H9 (cell line): ENCODE results near the gene CDC42. TPM values are rescaled to one million over a fixed set of nuclear protein-coding genes. Genes with fewer than 3 reads are reported as not detected.

Experiments
- DNase-seq: peaks from one replicate; pipeline ENCODE4 v3.0.0-alpha.2; 2017
- H2AFZ ChIP-seq: one replicate; pipeline ENCODE4 v1.6.1; 2013; ENCODE audit warnings: mild to moderate bottlenecking, low read length, control low read depth, moderate library complexity
- H2AK5ac ChIP-seq: 2 replicates; pipeline ENCODE4 v1.6.1; 2013; ENCODE audit warnings: low read length, control low read depth, mixed read lengths; ENCODE audit not compliant: insufficient read length
- H2BK120ac ChIP-seq: one replicate; pipeline ENCODE4 v1.6.1; 2013; ENCODE audit warnings: low read depth, mild to moderate bottlenecking, low read length, control low read depth, inconsistent platforms; ENCODE audit not compliant: poor library complexity, severe bottlenecking
- H2BK12ac ChIP-seq: 2 replicates; pipeline ENCODE4 v1.6.1; 2013; ENCODE audit warnings: low read length, control low read depth, mixed read lengths, low read depth; ENCODE audit not compliant: insufficient read length
- H2BK15ac ChIP-seq: 2 replicates; pipeline ENCODE4 v1.6.1; 2013; ENCODE audit warnings: low read depth, low read length, control low read depth
- H2BK20ac ChIP-seq: one replicate; pipeline ENCODE4 v1.6.1; 2013; ENCODE audit warnings: low read depth, mild to moderate bottlenecking, low read length, control low read depth, inconsistent platforms; ENCODE audit not compliant: poor library complexity, severe bottlenecking
- H2BK5ac ChIP-seq: 2 replicates; pipeline ENCODE4 v1.6.1; 2013; ENCODE audit warnings: low read length, control low read depth, mixed read lengths; ENCODE audit not compliant: insufficient read length
- H3K14ac ChIP-seq: 2 replicates; pipeline ENCODE4 v1.6.1; 2013; ENCODE audit warnings: low read length, control low read depth; ENCODE audit not compliant: insufficient read depth
- H3K18ac ChIP-seq: 2 replicates; pipeline ENCODE4 v1.6.1; 2013; ENCODE audit warnings: low read depth, mild to moderate bottlenecking, mixed read lengths, low read length, control low read depth; ENCODE audit not compliant: insufficient read length
- H3K23ac ChIP-seq: 2 replicates; pipeline ENCODE4 v1.6.1; 2013; ENCODE audit warnings: low read length, control low read depth, mixed read lengths, low read depth; ENCODE audit not compliant: insufficient read length
- H3K23me2 ChIP-seq: 2 replicates; pipeline ENCODE4 v1.6.1; 2013; ENCODE audit warnings: low read depth, mild to moderate bottlenecking, mixed read lengths, low read length, control low read depth; ENCODE audit not compliant: insufficient read length, poor library complexity, severe bottlenecking
- H3K27ac ChIP-seq: 2 replicates; pipeline ENCODE4 v1.5.1; 2013; ENCODE audit warnings: low read length, control low read depth, mixed read lengths, low read depth; ENCODE audit not compliant: insufficient read length
- H3K27me3 ChIP-seq: 2 replicates; pipeline ENCODE4 v1.6.1; 2013; ENCODE audit warnings: low read length, control low read depth, inconsistent platforms; ENCODE audit not compliant: insufficient read depth
- H3K4ac ChIP-seq: 2 replicates; pipeline ENCODE4 v1.6.1; 2013; ENCODE audit warnings: low read depth, mild to moderate bottlenecking, control low read depth, inconsistent platforms, low read length, moderate library complexity
- H3K4me1 ChIP-seq: 2 replicates; pipeline ENCODE4 v1.6.1; 2013; ENCODE audit warnings: low read length, control low read depth, inconsistent platforms; ENCODE audit not compliant: insufficient read depth
- H3K4me2 ChIP-seq: 2 replicates; pipeline ENCODE4 v1.6.1; 2013; ENCODE audit warnings: low read length, control low read depth, mixed read lengths; ENCODE audit not compliant: insufficient read length, insufficient read depth
- H3K56ac ChIP-seq: 2 replicates; pipeline ENCODE4 v1.6.1; 2013; ENCODE audit warnings: low read depth, mild to moderate bottlenecking, mixed read lengths, low read length, control low read depth; ENCODE audit not compliant: insufficient read length
- H3K79me1 ChIP-seq: 2 replicates; pipeline ENCODE4 v1.6.1; 2013; ENCODE audit warnings: low read depth, mild to moderate bottlenecking, moderate library complexity, low read length, control low read depth, inconsistent platforms; ENCODE audit not compliant: insufficient read depth, poor library complexity, severe bottlenecking
- H3K79me2 ChIP-seq: 2 replicates; pipeline ENCODE4 v1.6.1; 2013; ENCODE audit warnings: low read length, control low read depth, inconsistent platforms; ENCODE audit not compliant: insufficient read depth
- H3K9ac ChIP-seq: 2 replicates; pipeline ENCODE4 v1.6.1; 2013; ENCODE audit warnings: low read length, control low read depth, mixed read lengths; ENCODE audit not compliant: insufficient read length; ENCODE audit errors: extremely low read depth
- H3K9me3 ChIP-seq: one replicate; pipeline ENCODE4 v1.6.1; 2013; ENCODE audit warnings: low read depth, low read length, inconsistent platforms; ENCODE audit not compliant: control insufficient read depth
- H3T11ph ChIP-seq: one replicate; pipeline ENCODE4 v1.6.1; 2013; ENCODE audit warnings: mild to moderate bottlenecking, low read length, control low read depth, inconsistent platforms
- H4K20me1 ChIP-seq: one replicate; pipeline ENCODE4 v1.6.1; 2013; ENCODE audit not compliant: control insufficient read depth, insufficient read length, insufficient read depth
- H4K5ac ChIP-seq: 2 replicates; pipeline ENCODE4 v1.6.1; 2013; ENCODE audit warnings: low read depth, mild to moderate bottlenecking, mixed read lengths, low read length, control low read depth; ENCODE audit not compliant: insufficient read length
- H4K8ac ChIP-seq: replicated peaks from 2 replicates; pipeline ENCODE4 v1.6.1; 2013; ENCODE audit warnings: low read length, control low read depth, mixed read lengths, low read depth; ENCODE audit not compliant: insufficient read length
- H4K91ac ChIP-seq: 2 replicates; pipeline ENCODE4 v1.6.1; 2013; ENCODE audit warnings: low read depth, mild to moderate bottlenecking, moderate library complexity, mixed read lengths, low read length, control low read depth; ENCODE audit not compliant: insufficient read length
- H3K27ac Mint-ChIP-seq, 3 experiments: 2 replicates in 2 of 3; 3 replicates in 1 of 3; pipeline ENCODE4 v1.8.0; 2020 to 2021; ENCODE audit warnings: mixed read lengths in 3 of 3, mild to moderate bottlenecking in 1 of 3, moderate library complexity in 1 of 3
- H3K27me3 Mint-ChIP-seq: 2 replicates; pipeline ENCODE4 v1.8.0; 2021; ENCODE audit warnings: low read depth, mild to moderate bottlenecking, moderate library complexity, mixed read lengths
- H3K36me3 Mint-ChIP-seq, 3 experiments: 2 replicates in 2 of 3; 3 replicates in 1 of 3; pipeline ENCODE4 v1.8.0; 2020 to 2021; ENCODE audit warnings: low read depth in 3 of 3, mixed read lengths in 3 of 3; ENCODE audit not compliant: insufficient read depth in 1 of 3
- H3K4me1 Mint-ChIP-seq, 2 experiments: 2 replicates each; pipeline ENCODE4 v1.8.0; 2020; ENCODE audit warnings: mixed read lengths in 2 of 2
- H3K4me3 Mint-ChIP-seq, 2 experiments: 2 replicates in 1 of 2; 3 replicates in 1 of 2; pipeline ENCODE4 v1.8.0; 2020 to 2021; ENCODE audit warnings: mild to moderate bottlenecking in 2 of 2, mixed read lengths in 2 of 2, moderate library complexity in 1 of 2
- H3K9me3 Mint-ChIP-seq, 2 experiments: 2 replicates in 1 of 2; 3 replicates in 1 of 2; pipeline ENCODE4 v1.8.0; 2020; ENCODE audit warnings: mild to moderate bottlenecking in 2 of 2, mixed read lengths in 2 of 2, moderate library complexity in 1 of 2
- CTCF ChIP-seq: fragments of 200-600 bp; sonication (generic); conservative IDR thresholded peaks from 3 replicates; pipeline ENCODE4 v1.8.0; 2021; ENCODE audit warnings: antibody characterized with exemption, mild to moderate bottlenecking
- WGBS: extraction: QIAGEN DNeasy Blood & Tissue Kit; methylation state at CpG from one replicate; pipeline ENCODE4 v1.1.7; 2013; ENCODE audit warnings: missing lambda C conversion rate, low lambda C conversion rate, mixed read lengths; ENCODE audit not compliant: insufficient read length; ENCODE audit errors: extremely low coverage; 5-methylcytosine and 5-hydroxymethylcytosine counted together
- total RNA-seq: library from RNA; stranded (reverse); gene quantifications from 2 replicates; pipeline ENCODE4 v1.2.1, GENCODE V29; 2021

Gene CDC42
- total RNA-seq, 1 experiment from 2014 or later, result 197 TPM

DNA sequence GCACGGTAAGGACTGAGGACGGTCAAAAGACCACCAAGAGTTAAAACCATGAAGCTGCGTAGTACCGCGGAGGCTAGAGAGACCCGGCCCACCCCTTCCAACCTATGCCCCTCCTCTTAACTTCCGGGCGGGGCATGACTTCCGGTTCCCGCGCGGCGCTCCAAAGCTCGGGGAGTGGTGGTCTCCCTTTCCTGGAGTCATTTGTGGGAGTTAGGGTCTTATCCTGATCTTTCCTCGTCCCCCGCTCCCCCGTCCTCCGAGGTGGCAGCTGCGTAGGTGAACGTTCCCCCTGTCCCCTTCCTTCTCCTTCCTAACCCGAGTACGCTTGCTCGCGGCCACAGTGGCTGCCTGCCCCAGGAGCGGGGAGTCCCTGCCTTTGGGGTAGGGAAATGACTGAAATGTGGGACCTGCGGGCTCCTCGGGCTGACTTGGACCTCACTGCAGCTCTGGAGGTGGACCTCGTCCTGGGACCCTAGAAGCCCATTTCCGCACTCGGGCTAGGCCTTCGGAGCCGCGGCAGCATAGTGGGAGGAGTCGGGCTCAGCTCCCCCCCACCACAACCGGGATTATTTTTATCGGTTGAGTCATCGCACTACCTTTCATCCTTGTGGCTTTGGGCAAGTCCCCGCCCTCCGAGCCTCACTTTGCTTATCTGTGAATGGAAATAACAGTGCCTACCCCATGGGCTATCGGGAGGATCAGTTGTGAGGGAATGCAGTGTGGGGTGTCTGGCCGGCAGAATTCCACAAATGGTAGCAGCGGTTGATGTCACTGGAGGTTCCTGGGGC, 26.9 kb upstream of the CDC42 start:
- no peaks in the 10 kb centered on the region for H3K27me3 ChIP-seq
- H3K23me2 ChIP-seq, result peaks cover 5% of the 10 kb centered on the region
- no peak overlapping the region; the same call in 1 of the 2 replicates for H3K4ac ChIP-seq
- Mint-ChIP-seq H3K27me3 (no peaks in the 10 kb centered on the region), H3K36me3 (peaks cover 0 to 15% (median 7%) of the 10 kb centered on the region in 3 experiments; a peak in 5 of 7 replicates), H3K4me1 (peaks cover 20 to 34% of the 10 kb centered on the region in 2 experiments), H3K9me3 (peaks cover 0 to 5% of the 10 kb centered on the region in 2 experiments; a peak in 2 of 5 replicates), H3K27ac (peak overlapping the region; percentile 88 to 97 (median 95)), H3K4me3 (peak overlapping the region; percentile 83 to 87)
- peaks cover 3% of the 10 kb centered on the region; the same call in 1 of the 2 replicates for H3K4me1 ChIP-seq
- no peak overlapping the region for H2AFZ ChIP-seq
- no peaks in the 10 kb centered on the region for H4K20me1 ChIP-seq
- H3K56ac ChIP-seq, result no peak overlapping the region
- H2BK12ac ChIP-seq, result no peak overlapping the region
- peak overlapping the region; percentile 92; the same call in 1 of the 2 replicates for H3K14ac ChIP-seq
- H3K4me2 ChIP-seq, result peak overlapping the region; percentile 75
- no peak overlapping the region for H2BK5ac ChIP-seq
- peak overlapping the region; percentile 87 for H3K18ac ChIP-seq
- H3K9me3 ChIP-seq, result no peaks in the 10 kb centered on the region
- no peak overlapping the region for H3K23ac ChIP-seq
- no CpG with 5 or more reads among the region's 42 CpGs for WGBS
- no peak overlapping the region; the same call in 1 of the 2 replicates for H2BK15ac ChIP-seq
- no peak overlapping the region for H2BK20ac ChIP-seq
- H3K9ac ChIP-seq, result peak overlapping the region; percentile 96
- peak overlapping the region; percentile 8 for H2BK120ac ChIP-seq
- no peaks in the 10 kb centered on the region for H3K79me1 ChIP-seq
- peak; percentile 90 for DNase-seq
- H3K79me2 ChIP-seq, result no peaks in the 10 kb centered on the region
- peak overlapping the region; percentile 39 for H4K5ac ChIP-seq
- TF ChIP-seq CTCF, result no peak
- no peak overlapping the region for H4K91ac ChIP-seq
- H3K27ac ChIP-seq, result peak overlapping the region; percentile 53
- no peak overlapping the region for H3T11ph ChIP-seq
- H2AK5ac ChIP-seq, result no peak overlapping the region
- H4K8ac ChIP-seq, result no peak overlapping the region
